Gastrocnemius medialis (tissue), 4 donors: Measurements from ENCODE around the gene PLD5.

Experiments
- POLR2A ChIP-seq, 2 donors: fragments of 450-650 bp; IDR thresholded peaks; one replicate each; pipeline ENCODE4 v1.6.1; 2017; ENCODE audit warnings: antibody characterized with exemption in 2 of 2, mild to moderate bottlenecking in 2 of 2, moderate library complexity in 2 of 2
- TF ChIP-seq, protein P1 (sequence below), 5 experiments: fragments of 450-650 bp in 3 of 5; fragments of 200-600 bp in 2 of 5; sonication (generic) in 2 of 5; IDR thresholded peaks in 4 of 5; conservative IDR thresholded peaks in 1 of 5; 1 replicate in 4 of 5; 2 replicates in 1 of 5; pipeline ENCODE4 v1.5.1; 2016 to 2019; ENCODE audit warnings: antibody characterized with exemption in 5 of 5, mild to moderate bottlenecking in 3 of 5, moderate library complexity in 3 of 5

DNA sequence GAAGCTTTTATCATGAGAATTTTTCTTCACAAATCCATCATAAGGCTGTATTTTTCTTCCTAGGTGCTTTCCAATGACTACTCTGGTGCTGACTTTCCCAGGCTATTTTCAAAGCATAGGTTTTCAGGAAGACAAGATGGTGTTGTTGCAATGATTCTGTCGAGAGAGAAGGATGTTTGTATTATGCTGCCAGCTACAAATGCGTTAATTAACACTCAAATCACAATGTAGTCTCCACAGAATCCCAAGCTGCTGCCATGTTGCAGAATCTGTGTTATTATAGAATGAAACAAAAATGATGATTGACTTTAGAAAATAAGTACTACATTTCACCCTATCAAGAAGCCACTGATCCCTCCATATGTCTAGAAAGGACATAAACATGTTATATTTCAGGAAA, 346.1 kb downstream of the PLD5 start:
- TF ChIP-seq, protein P1, sequence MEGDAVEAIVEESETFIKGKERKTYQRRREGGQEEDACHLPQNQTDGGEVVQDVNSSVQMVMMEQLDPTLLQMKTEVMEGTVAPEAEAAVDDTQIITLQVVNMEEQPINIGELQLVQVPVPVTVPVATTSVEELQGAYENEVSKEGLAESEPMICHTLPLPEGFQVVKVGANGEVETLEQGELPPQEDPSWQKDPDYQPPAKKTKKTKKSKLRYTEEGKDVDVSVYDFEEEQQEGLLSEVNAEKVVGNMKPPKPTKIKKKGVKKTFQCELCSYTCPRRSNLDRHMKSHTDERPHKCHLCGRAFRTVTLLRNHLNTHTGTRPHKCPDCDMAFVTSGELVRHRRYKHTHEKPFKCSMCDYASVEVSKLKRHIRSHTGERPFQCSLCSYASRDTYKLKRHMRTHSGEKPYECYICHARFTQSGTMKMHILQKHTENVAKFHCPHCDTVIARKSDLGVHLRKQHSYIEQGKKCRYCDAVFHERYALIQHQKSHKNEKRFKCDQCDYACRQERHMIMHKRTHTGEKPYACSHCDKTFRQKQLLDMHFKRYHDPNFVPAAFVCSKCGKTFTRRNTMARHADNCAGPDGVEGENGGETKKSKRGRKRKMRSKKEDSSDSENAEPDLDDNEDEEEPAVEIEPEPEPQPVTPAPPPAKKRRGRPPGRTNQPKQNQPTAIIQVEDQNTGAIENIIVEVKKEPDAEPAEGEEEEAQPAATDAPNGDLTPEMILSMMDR (IDR thresholded peaks at IDR 0.05 in 4 of 5, conservative IDR thresholded peaks at IDR 0.05 in 1 of 5) = no peak
- no peak for TF ChIP-seq POLR2A (IDR thresholded peaks at IDR 0.05)
